Activated CD8-positive, alpha-beta memory T cell treated with anti-CD3 and anti-CD28 coated beads, Interleukin-2, amount 10 ng/mL, durations not matched to agents 7 days and 5 days (primary cell): ENCODE results near the gene GLYATL1. TPM values are rescaled to one million over a fixed set of nuclear protein-coding genes. Genes with fewer than 3 reads are reported as not detected.

ENCODE experiments used
- ATAC-seq: fragments of 150-1000 bp; cut with Tn5 transposase; one replicate; pipeline ENCODE4 v1.10.0; 2021; ENCODE audit warnings: moderate library complexity
- CTCF ChIA-PET: fragments of 350-600 bp; sonication (Branson Sonifier 250); formaldehyde crosslinking; loops from one replicate; lab custom pipeline; 2021; ENCODE audit warnings: antibody characterized with exemption; lab: Charles Lee
- DNase-seq: peaks from one replicate; pipeline ENCODE4 v3.0.0-alpha.2; 2020
- H3K27ac Mint-ChIP-seq: one replicate; pipeline ENCODE4 v1.8.0; 2021; ENCODE audit warnings: mild to moderate bottlenecking, mixed read lengths
- H3K27me3 Mint-ChIP-seq: one replicate; pipeline ENCODE4 v1.8.0; 2021; ENCODE audit warnings: mixed read lengths
- H3K36me3 Mint-ChIP-seq: one replicate; pipeline ENCODE4 v1.8.0; 2021; ENCODE audit warnings: mild to moderate bottlenecking, mixed read lengths
- H3K4me1 Mint-ChIP-seq: one replicate; pipeline ENCODE4 v1.8.0; 2021; ENCODE audit warnings: mixed read lengths
- H3K4me3 Mint-ChIP-seq: one replicate; pipeline ENCODE4 v1.8.0; 2021; ENCODE audit warnings: mild to moderate bottlenecking, moderate library complexity, mixed read lengths
- H3K9me3 Mint-ChIP-seq: one replicate; pipeline ENCODE4 v1.8.0; 2022; ENCODE audit warnings: low read depth, mixed read lengths
- total RNA-seq, 2 experiments: library from RNA; stranded (reverse); gene quantifications; one replicate each; pipeline ENCODE4 v1.2.3, GENCODE V29; 2021

Gene GLYATL1
- total RNA-seq, 2 experiments from 2014 or later = not detected

- no peak for DNase-seq
- H3K27ac Mint-ChIP-seq = no peak overlapping the region
- CTCF ChIA-PET = no interaction called here
- peaks cover 2% of the 10 kb centered on the region for H3K9me3 Mint-ChIP-seq
- peaks cover 1% of the 10 kb centered on the region for H3K27me3 Mint-ChIP-seq
- no peaks in the 10 kb centered on the region for H3K4me1 Mint-ChIP-seq
- ATAC-seq = no peak
- no peaks in the 10 kb centered on the region for H3K36me3 Mint-ChIP-seq
- no peak overlapping the region for H3K4me3 Mint-ChIP-seq
Observed at GRCh38 chr11:58917159-58917783, 22.0 kb upstream of the GLYATL1 start.

- Mint-ChIP-seq H3K27me3 (peaks cover 4% of the 10 kb centered on the region), H3K4me1 (peaks cover 5% of the 10 kb centered on the region), H3K36me3 (no peaks in the 10 kb centered on the region), H3K4me3 (no peak overlapping the region), H3K9me3 (peaks cover 2% of the 10 kb centered on the region), H3K27ac (no peak overlapping the region)
- CTCF ChIA-PET = no interaction called here
- DNase-seq = no peak
- ATAC-seq = no peak
Observed at GRCh38 chr11:58919561-58919960, 19.7 kb upstream of the GLYATL1 start.

DNA sequence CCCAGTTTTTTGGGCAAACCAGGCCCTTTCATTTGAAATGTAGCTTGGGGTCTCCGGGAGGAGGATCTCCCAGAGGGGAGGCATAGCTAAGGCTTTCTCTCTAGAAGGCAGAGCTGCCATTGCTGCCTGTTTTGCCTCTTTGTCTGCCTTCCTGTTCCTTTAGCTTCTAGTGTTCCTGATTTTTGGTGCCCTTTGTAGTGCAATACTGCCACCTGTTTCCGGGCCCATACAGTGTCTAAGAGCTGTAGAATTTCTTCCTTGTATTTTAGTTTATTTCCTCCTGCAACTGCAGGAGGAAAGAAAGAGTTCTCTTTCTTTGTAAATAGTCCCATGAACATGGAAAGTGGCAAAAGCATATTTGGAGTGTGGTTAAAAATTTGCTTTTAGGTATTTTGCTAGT is 19.3 kb upstream of the GLYATL1 start:
- ATAC-seq = no peak
- CTCF ChIA-PET = no interaction called here
- peaks cover 6% of the 10 kb centered on the region for H3K27me3 Mint-ChIP-seq
- no peak overlapping the region for H3K27ac Mint-ChIP-seq
- H3K36me3 Mint-ChIP-seq = no peaks in the 10 kb centered on the region
- peaks cover 2% of the 10 kb centered on the region for H3K9me3 Mint-ChIP-seq
- peaks cover 5% of the 10 kb centered on the region for H3K4me1 Mint-ChIP-seq
- no peak overlapping the region for H3K4me3 Mint-ChIP-seq
- no peak for DNase-seq

- H3K27me3 Mint-ChIP-seq = peaks cover 18% of the 10 kb centered on the region
- H3K36me3 Mint-ChIP-seq = no peaks in the 10 kb centered on the region
- no peaks in the 10 kb centered on the region for H3K9me3 Mint-ChIP-seq
- no peak overlapping the region for H3K4me3 Mint-ChIP-seq
- no peak for ATAC-seq
- CTCF ChIA-PET = no interaction called here
- H3K4me1 Mint-ChIP-seq = peaks cover 5% of the 10 kb centered on the region
- no peak for DNase-seq
- no peak overlapping the region for H3K27ac Mint-ChIP-seq
Observed at GRCh38 chr11:58921778-58922390, 17.4 kb upstream of the GLYATL1 start.

DNA sequence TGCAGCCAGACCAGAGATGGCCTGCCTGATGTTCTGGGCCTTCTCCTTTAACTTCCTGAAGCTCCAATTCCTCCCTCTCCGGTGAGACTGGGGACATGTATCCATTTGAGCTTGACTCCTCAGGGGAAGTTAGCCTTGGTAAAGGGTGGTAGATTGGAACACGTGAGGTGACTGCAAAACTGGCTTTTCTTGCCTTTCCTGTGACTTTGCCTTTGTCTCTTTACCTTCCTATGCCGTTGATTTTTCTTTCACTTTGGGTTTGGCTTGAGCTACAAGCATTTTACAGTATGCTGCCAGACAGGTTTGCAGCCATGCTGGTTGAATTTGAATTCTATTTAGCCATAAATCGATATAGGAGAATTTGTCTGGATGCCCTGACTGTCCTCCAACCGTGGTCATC is 16.8 kb upstream of the GLYATL1 start:
- Mint-ChIP-seq H3K27ac (no peak overlapping the region), H3K27me3 (peaks cover 21% of the 10 kb centered on the region), H3K36me3 (no peaks in the 10 kb centered on the region), H3K4me3 (no peak overlapping the region), H3K9me3 (no peaks in the 10 kb centered on the region), H3K4me1 (peaks cover 5% of the 10 kb centered on the region)
- ATAC-seq (no peak), DNase-seq (no peak)
- CTCF ChIA-PET = interaction anchor here (1.5 kb wide), 1 partner anchor 136 kb away, joined by 3 read pairs; no protein-coding TSS in a partner anchor

DNA sequence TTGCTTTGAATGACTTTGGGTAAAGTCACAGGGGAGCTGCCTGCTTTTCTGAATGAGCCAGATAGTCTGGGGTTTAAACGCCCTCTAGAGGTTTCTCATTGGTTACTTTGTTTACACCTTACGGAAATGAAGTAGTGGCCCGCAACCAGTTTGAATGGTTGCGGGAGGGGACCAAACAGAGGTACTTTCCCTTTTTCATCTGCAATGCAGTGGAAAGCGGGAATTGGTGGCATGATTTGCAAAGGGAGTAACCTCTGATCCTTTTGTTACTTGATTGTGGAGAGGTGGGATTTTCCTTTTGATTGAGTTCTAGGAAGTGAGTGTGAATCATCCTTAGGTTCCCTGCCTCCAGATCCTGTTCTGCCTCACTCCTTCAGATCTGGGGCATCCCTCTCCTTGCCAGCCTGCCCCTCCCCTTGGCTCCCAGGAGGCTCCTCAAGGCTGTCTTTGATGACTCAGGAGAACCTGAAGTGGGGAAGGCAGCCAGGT is 15.9 kb upstream of the GLYATL1 start:
- Mint-ChIP-seq H3K4me3 (no peak overlapping the region), H3K4me1 (peaks cover 7% of the 10 kb centered on the region), H3K36me3 (no peaks in the 10 kb centered on the region), H3K27me3 (peaks cover 29% of the 10 kb centered on the region), H3K27ac (no peak overlapping the region), H3K9me3 (no peaks in the 10 kb centered on the region)
- ATAC-seq (peak; percentile 68), DNase-seq (no peak)
- CTCF ChIA-PET = interaction anchor here (1.5 kb wide), 1 partner anchor 135 kb away, joined by 3 read pairs; no protein-coding TSS in a partner anchor

GRCh38 chr11:58924230-58924629 is 15.1 kb upstream of the GLYATL1 start:
- Mint-ChIP-seq H3K36me3 (no peaks in the 10 kb centered on the region), H3K4me1 (peaks cover 7% of the 10 kb centered on the region), H3K27me3 (peaks cover 34% of the 10 kb centered on the region), H3K9me3 (no peaks in the 10 kb centered on the region), H3K27ac (no peak overlapping the region), H3K4me3 (no peak overlapping the region)
- CTCF ChIA-PET = interaction anchor here (1.5 kb wide), 1 partner anchor 134 kb away, joined by 3 read pairs; no protein-coding TSS in a partner anchor
- ATAC-seq (no peak), DNase-seq (no peak)

GRCh38 chr11:58926251-58926650 is 13.0 kb upstream of the GLYATL1 start:
- no peak for ATAC-seq
- DNase-seq = no peak
- Mint-ChIP-seq H3K9me3 (no peaks in the 10 kb centered on the region), H3K36me3 (no peaks in the 10 kb centered on the region), H3K4me3 (no peak overlapping the region), H3K27me3 (peaks cover 37% of the 10 kb centered on the region), H3K27ac (no peak overlapping the region), H3K4me1 (peaks cover 7% of the 10 kb centered on the region)
- CTCF ChIA-PET = no interaction called here

- peaks cover 37% of the 10 kb centered on the region for H3K27me3 Mint-ChIP-seq
- peaks cover 7% of the 10 kb centered on the region for H3K4me1 Mint-ChIP-seq
- H3K36me3 Mint-ChIP-seq = no peaks in the 10 kb centered on the region
- no peak for DNase-seq
- ATAC-seq = no peak
- CTCF ChIA-PET = no interaction called here
- H3K9me3 Mint-ChIP-seq = no peaks in the 10 kb centered on the region
- no peak overlapping the region for H3K4me3 Mint-ChIP-seq
- H3K27ac Mint-ChIP-seq = no peak overlapping the region
Observed at GRCh38 chr11:58926695-58927094, 12.6 kb upstream of the GLYATL1 start.

GRCh38 chr11:58927393-58928106 is 11.7 kb upstream of the GLYATL1 start:
- peaks cover 37% of the 10 kb centered on the region for H3K27me3 Mint-ChIP-seq
- H3K36me3 Mint-ChIP-seq = no peaks in the 10 kb centered on the region
- H3K27ac Mint-ChIP-seq = no peak overlapping the region
- DNase-seq (no peak), ATAC-seq (no peak)
- no peak overlapping the region for H3K4me3 Mint-ChIP-seq
- H3K9me3 Mint-ChIP-seq = no peaks in the 10 kb centered on the region
- H3K4me1 Mint-ChIP-seq = peaks cover 7% of the 10 kb centered on the region
- CTCF ChIA-PET = interaction anchor here (1.0 kb wide), 1 partner anchor 27 kb away, joined by 3 read pairs; no protein-coding TSS in a partner anchor

- H3K27me3 Mint-ChIP-seq = peaks cover 37% of the 10 kb centered on the region
- H3K27ac Mint-ChIP-seq = no peak overlapping the region
- H3K9me3 Mint-ChIP-seq = no peaks in the 10 kb centered on the region
- no peak overlapping the region for H3K4me3 Mint-ChIP-seq
- H3K36me3 Mint-ChIP-seq = no peaks in the 10 kb centered on the region
- peaks cover 6% of the 10 kb centered on the region for H3K4me1 Mint-ChIP-seq
- ATAC-seq (no peak), DNase-seq (no peak)
- CTCF ChIA-PET = interaction anchor here (1.0 to 1.4 kb wide), 2 partner anchors 27 to 256 kb away, joined by 3 read pairs; no protein-coding TSS in a partner anchor
Observed at GRCh38 chr11:58928107-58928499, 11.2 kb upstream of the GLYATL1 start.

DNA sequence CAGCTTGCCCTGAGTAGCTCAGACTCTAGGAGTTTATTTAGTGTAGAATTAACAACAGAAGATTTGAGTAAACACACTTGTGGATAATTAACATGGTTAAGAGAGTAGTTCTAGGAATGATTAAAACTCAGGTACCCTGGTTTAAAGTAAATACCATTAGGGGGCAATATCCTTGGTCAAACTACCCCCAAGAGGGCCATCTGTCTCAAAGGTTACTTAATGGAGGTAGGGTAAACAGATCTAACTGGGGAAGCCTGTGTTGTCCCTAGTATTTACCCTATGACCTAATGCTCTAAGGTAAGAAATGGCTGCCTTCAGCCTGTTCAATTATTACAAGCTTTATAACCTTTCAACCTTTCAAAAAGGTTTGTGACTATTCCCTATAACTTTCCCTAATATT is 10.6 kb upstream of the GLYATL1 start:
- no peak overlapping the region for H3K27ac Mint-ChIP-seq
- H3K9me3 Mint-ChIP-seq = no peaks in the 10 kb centered on the region
- H3K4me1 Mint-ChIP-seq = peaks cover 3% of the 10 kb centered on the region
- H3K36me3 Mint-ChIP-seq = no peaks in the 10 kb centered on the region
- DNase-seq (no peak), ATAC-seq (no peak)
- CTCF ChIA-PET = interaction anchor here (1.4 kb wide), 1 partner anchor 256 kb away, joined by 3 read pairs; no protein-coding TSS in a partner anchor
- peaks cover 37% of the 10 kb centered on the region for H3K27me3 Mint-ChIP-seq
- H3K4me3 Mint-ChIP-seq = no peak overlapping the region

DNA sequence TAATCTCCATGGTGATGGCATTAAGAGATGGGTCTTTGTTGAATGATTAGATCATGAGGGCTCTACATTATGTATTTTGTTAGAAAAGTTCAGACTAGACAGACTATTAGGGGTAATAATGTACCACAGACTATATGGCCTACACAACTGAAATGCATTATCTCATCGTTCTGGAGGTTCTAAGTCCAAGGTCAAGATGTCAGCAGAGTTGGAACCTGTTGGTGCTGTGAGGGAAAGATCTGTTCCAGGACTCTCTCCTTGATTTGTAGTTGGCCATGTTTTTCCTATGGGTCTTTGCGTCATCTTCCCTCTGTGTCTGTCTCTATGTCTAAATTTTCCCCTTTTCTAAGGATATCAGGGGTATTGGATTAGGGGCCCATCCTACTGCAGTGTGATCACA is 8.4 kb upstream of the GLYATL1 start:
- no peak for DNase-seq
- no peak overlapping the region for H3K4me3 Mint-ChIP-seq
- H3K4me1 Mint-ChIP-seq = peaks cover 3% of the 10 kb centered on the region
- no peaks in the 10 kb centered on the region for H3K9me3 Mint-ChIP-seq
- H3K27ac Mint-ChIP-seq = no peak overlapping the region
- H3K36me3 Mint-ChIP-seq = no peaks in the 10 kb centered on the region
- ATAC-seq = no peak
- CTCF ChIA-PET = no interaction called here
- peaks cover 26% of the 10 kb centered on the region for H3K27me3 Mint-ChIP-seq
